HepG2 (cell line): ENCODE results near the gene SLC22A5. TPM values are rescaled to one million over a fixed set of nuclear protein-coding genes. Genes with fewer than 3 reads are reported as not detected.
A peak's percentile ranks its signal among the peaks of the same experiment; 100 is the strongest.

ENCODE experiments used
- CAMTA2 ChIP-seq: sonication (generic); formaldehyde crosslinking; IDR thresholded peaks from 2 replicates; pipeline ENCODE4 v1.4.0; 2020; ENCODE audit warnings: mild to moderate bottlenecking, missing genetic modification reagents, borderline replicate concordance
- CEBPG ChIP-seq: IDR thresholded peaks from 2 replicates; pipeline ENCODE4 v1.6.1; 2016
- CENPT ChIP-seq: sonication (generic); formaldehyde crosslinking; IDR thresholded peaks from 2 replicates; pipeline ENCODE4 v1.8.0; 2022; ENCODE audit warnings: low read depth, mild to moderate bottlenecking, moderate library complexity, missing genetic modification reagents
- E2F1 ChIP-seq: sonication (generic); formaldehyde crosslinking; IDR thresholded peaks from 2 replicates; pipeline ENCODE4 v1.5.0; 2020; ENCODE audit warnings: missing genetic modification reagents
- FOXM1 ChIP-seq: sonication (generic); formaldehyde crosslinking; IDR thresholded peaks from 2 replicates; pipeline ENCODE4 v1.5.0; 2020; ENCODE audit warnings: missing genetic modification reagents
- GMEB1 ChIP-seq: sonication (generic); formaldehyde crosslinking; IDR thresholded peaks from 2 replicates; pipeline ENCODE4 v1.5.1; 2020; ENCODE audit warnings: missing genetic modification reagents, mild to moderate bottlenecking, borderline replicate concordance
- MIXL1 ChIP-seq: IDR thresholded peaks from 2 replicates; pipeline ENCODE4 v1.6.1; 2016
- MTF2 ChIP-seq: sonication (generic); formaldehyde crosslinking; IDR thresholded peaks from 2 replicates; pipeline ENCODE4 v1.5.0; 2020; ENCODE audit warnings: missing genetic modification reagents, borderline replicate concordance
- POLR2A ChIP-seq, 2 experiments: IDR thresholded peaks; 2 replicates each; pipeline ENCODE4 v1.6.1; 2011; ENCODE audit warnings: low read depth in 2 of 2, low read length in 2 of 2, mild to moderate bottlenecking in 1 of 2, moderate library complexity in 1 of 2; ENCODE audit not compliant: insufficient read depth in 1 of 2
- POLR2G ChIP-seq: fragments of 200-400 bp; formaldehyde crosslinking; IDR thresholded peaks from 2 replicates; pipeline ENCODE4 v1.6.1; 2018; ENCODE audit warnings: mild to moderate bottlenecking, low read depth, low read length, moderate library complexity
- RFX3 ChIP-seq: IDR thresholded peaks from 2 replicates; pipeline ENCODE4 v1.6.1; 2016; ENCODE audit warnings: missing biosample characterization, missing genetic modification reagents
- SMAD1 ChIP-seq: sonication (generic); formaldehyde crosslinking; IDR thresholded peaks from 2 replicates; pipeline ENCODE4 v1.4.0; 2020; ENCODE audit warnings: missing genetic modification reagents, low read depth, mild to moderate bottlenecking, borderline replicate concordance
- TCF7 ChIP-seq: sonication (generic); IDR thresholded peaks from 2 replicates; pipeline ENCODE4 v1.6.1; 2016; ENCODE audit warnings: antibody characterized with exemption, low read depth
- TRAFD1 ChIP-seq: sonication (generic); formaldehyde crosslinking; IDR thresholded peaks from 2 replicates; pipeline ENCODE4 v1.5.1; 2020; ENCODE audit warnings: missing genetic modification reagents, mild to moderate bottlenecking, borderline replicate concordance
- ZBTB14 ChIP-seq: sonication (generic); formaldehyde crosslinking; IDR thresholded peaks from 2 replicates; pipeline ENCODE4 v1.4.0; 2020; ENCODE audit warnings: missing genetic modification reagents
- ZKSCAN5 ChIP-seq: sonication (generic); formaldehyde crosslinking; IDR thresholded peaks from 2 replicates; pipeline ENCODE4 v1.5.1; 2020; ENCODE audit warnings: mild to moderate bottlenecking, missing genetic modification reagents
- ZNF292 ChIP-seq: sonication (generic); formaldehyde crosslinking; IDR thresholded peaks from 2 replicates; pipeline ENCODE4 v1.8.1; 2022; ENCODE audit warnings: mild to moderate bottlenecking, low read depth, missing genetic modification reagents, borderline replicate concordance
- ZNF382 ChIP-seq: sonication (generic); formaldehyde crosslinking; IDR thresholded peaks from 2 replicates; pipeline ENCODE4 v1.5.0; 2020; ENCODE audit warnings: missing genetic modification reagents, mild to moderate bottlenecking, borderline replicate concordance
- ZNF556 ChIP-seq: sonication (generic); formaldehyde crosslinking; IDR thresholded peaks from 2 replicates; pipeline ENCODE4 v1.4.0; 2020; ENCODE audit warnings: mild to moderate bottlenecking, missing genetic modification reagents, borderline replicate concordance
- ZNF570 ChIP-seq: sonication (generic); formaldehyde crosslinking; IDR thresholded peaks from 2 replicates; pipeline ENCODE4 v1.4.0; 2020; ENCODE audit warnings: mild to moderate bottlenecking, missing genetic modification reagents, borderline replicate concordance
- ZNF747 ChIP-seq: sonication (generic); formaldehyde crosslinking; IDR thresholded peaks from 2 replicates; pipeline ENCODE4 v1.8.1; 2023; ENCODE audit warnings: missing genetic modification reagents, mild to moderate bottlenecking, borderline replicate concordance
- ZNF749 ChIP-seq: sonication (generic); formaldehyde crosslinking; IDR thresholded peaks from 2 replicates; pipeline ENCODE4 v1.8.0; 2022; ENCODE audit warnings: mild to moderate bottlenecking, missing genetic modification reagents, moderate library complexity, borderline replicate concordance
- polyA plus RNA-seq, 8 experiments: library from polyadenylated mRNA; depleted of rRNA in 3 of 8; stranded (reverse) in 7 of 8; unstranded in 1 of 8; fragments of >200 nt; fragmentation: Illumina TruSeq in 4 of 8; extraction: Trizol in 4 of 8; gene quantifications; 2 replicates each; pipeline versions ENCODE4 v1.2.1 to v1.2.3, GENCODE V29; 2011 to 2016; ENCODE audit warnings: low read depth in 4 of 8, missing spikeins in 1 of 8, mixed read lengths in 1 of 8; ENCODE audit not compliant: insufficient read depth in 1 of 8
- total RNA-seq, 5 experiments: library from RNA; depleted of rRNA; stranded (reverse); fragments of >200 nt; fragmentation: Illumina TruSeq; extraction: Trizol; gene quantifications; 2 replicates each; pipeline ENCODE4 v1.2.3, GENCODE V29; 2016; ENCODE audit warnings: low read depth in 1 of 5
- TF ChIP-seq, protein P1 (sequence below): sonication (generic); formaldehyde crosslinking; IDR thresholded peaks from 2 replicates; pipeline ENCODE4 v1.8.1; 2023; ENCODE audit warnings: mild to moderate bottlenecking, inconsistent platforms, moderate library complexity, missing genetic modification reagents, borderline replicate concordance

The SLC22A5 gene
- total and polyA plus RNA-seq, 2 of the 13 experiments (the other 11 are each of a cell fraction or from before 2014, with no cell fraction given): 7.1 to 15.1 TPM

GRCh38 chr5:132422720-132423437, 53.4 kb downstream of the SLC22A5 start (continued):
- TF ChIP-seq SMAD1 (CRISPR knock-in tag) (no peak), FOXM1 (CRISPR knock-in tag) (no peak), ZNF749 (no peak), CENPT (CRISPR knock-in tag) (no peak), TRAFD1 (no peak), ZNF556 (CRISPR knock-in tag) (no peak; the same call in 1 of the 2 replicates), ZNF570 (CRISPR knock-in tag) (no peak), POLR2G (no peak), RFX3 (no peak), POLR2A (IDR thresholded peaks at IDR 0.05; ENCODE audit: insufficient read depth in 1 of 2, low read depth in 2 of 2, low read length in 2 of 2) (no peak), E2F1 (CRISPR knock-in tag) (no peak), MTF2 (CRISPR knock-in tag) (no peak), ZNF747 (CRISPR knock-in tag) (no peak), CEBPG (CRISPR knock-in tag) (peak; percentile 39; the same call in 1 of the 2 replicates), ZNF382 (CRISPR knock-in tag) (no peak), ZNF292 (CRISPR knock-in tag) (no peak), CAMTA2 (CRISPR knock-in tag) (no peak), GMEB1 (CRISPR knock-in tag) (no peak), ZKSCAN5 (CRISPR knock-in tag) (no peak), MIXL1 (peak; percentile 59; the same call in 1 of the 2 replicates), TCF7 (no peak), ZBTB14 (CRISPR knock-in tag) (no peak)
- TF ChIP-seq, protein P1, sequence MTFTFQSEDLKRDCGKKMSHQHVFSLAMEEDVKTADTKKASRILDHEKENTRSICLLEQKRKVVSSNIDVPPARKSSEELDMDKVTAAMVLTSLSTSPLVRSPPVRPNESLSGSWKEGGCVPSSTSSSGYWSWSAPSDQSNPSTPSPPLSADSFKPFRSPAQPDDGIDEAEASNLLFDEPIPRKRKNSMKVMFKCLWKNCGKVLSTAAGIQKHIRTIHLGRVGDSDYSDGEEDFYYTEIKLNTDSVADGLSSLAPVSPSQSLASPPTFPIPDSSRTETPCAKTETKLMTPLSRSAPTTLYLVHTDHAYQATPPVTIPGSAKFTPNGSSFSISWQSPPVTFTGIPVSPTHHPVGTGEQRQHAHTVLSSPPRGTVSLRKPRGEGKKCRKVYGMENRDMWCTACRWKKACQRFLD (CRISPR knock-in tag): no peak
